ENCODE measurements around the gene CTSK.

CTSK gene

GRCh38 chr1:150749720-150750311 is 58.2 kb downstream of the CTSK start:
- H3K4me3 Mint-ChIP-seq: no peak overlapping the region
- no peaks in the 10 kb centered on the region for H3K27me3 Mint-ChIP-seq
- H3K36me3 Mint-ChIP-seq: peaks cover 14% of the 10 kb centered on the region
- no peak overlapping the region for H3K27ac Mint-ChIP-seq
- no peaks in the 10 kb centered on the region for H3K9me3 Mint-ChIP-seq
- no peaks in the 10 kb centered on the region for H3K4me1 Mint-ChIP-seq

GRCh38 chr1:150748878-150749719 is 59.0 kb downstream of the CTSK start:
- Mint-ChIP-seq H3K36me3 (peaks cover 14% of the 10 kb centered on the region), H3K27ac (peak overlapping the region; percentile 36), H3K4me1 (no peaks in the 10 kb centered on the region), H3K9me3 (no peaks in the 10 kb centered on the region), H3K27me3 (no peaks in the 10 kb centered on the region), H3K4me3 (no peak overlapping the region)
